RWPE1 (cell line): ENCODE results near the gene EVI5.
A peak's percentile ranks its signal among the peaks of the same experiment; 100 is the strongest.
"Not testable (repeated sequence)": the region's sequence is repeated elsewhere in the genome, so short reads cannot be mapped to it uniquely, and the experiment has no call there.

Experiments used
- CTCF ChIA-PET: fragments of 350-600 bp; sonication (Branson Sonifier 250); formaldehyde crosslinking; extraction: SDS; loops from one replicate; lab custom pipeline; 2021; lab: Yijun Ruan, JAX
- POLR2A ChIA-PET: fragments of 400-600 bp; formaldehyde crosslinking; extraction: SDS; loops from one replicate; lab custom pipeline; 2020; ENCODE audit warnings: antibody characterized with exemption; ENCODE audit not compliant: low non-redundant PET; lab: Yijun Ruan, JAX
- DNase-seq: peaks from one replicate; pipeline ENCODE4 v3.0.0; 2012; ENCODE audit warnings: low spot score
- H3K27ac ChIP-seq: fragments of 450-650 bp; 2 replicates; pipeline ENCODE4 v1.5.1; 2017
- TF ChIP-seq, protein P1 (sequence below): fragments of 450-650 bp; conservative IDR thresholded peaks from 2 replicates; pipeline ENCODE4 v1.5.1; 2017; ENCODE audit warnings: low read depth, mild to moderate bottlenecking

Gene EVI5

DNA sequence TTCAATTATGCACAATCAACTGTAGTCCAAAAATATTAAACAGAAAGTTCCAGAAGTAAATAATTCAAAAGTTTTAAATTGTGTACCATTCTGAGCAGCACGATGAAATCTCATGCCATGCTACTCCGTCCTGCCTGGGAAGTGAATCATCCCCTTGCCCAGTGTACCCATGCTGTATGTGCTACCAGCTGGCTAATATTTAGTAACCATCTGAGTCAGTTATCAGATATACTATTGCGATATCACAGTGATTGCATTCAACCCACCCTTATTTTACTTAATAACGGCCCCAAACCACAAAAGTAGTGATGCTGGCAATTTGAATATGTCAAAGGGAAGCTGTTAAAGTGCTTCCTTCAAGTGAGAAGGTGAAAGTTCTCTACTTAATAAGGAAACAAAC lies 56.2 kb downstream of the EVI5 start:
- ChIA-PET POLR2A (no interaction called here), CTCF (no interaction called here)
- H3K27ac ChIP-seq = peak overlapping the region; percentile 46; the same call in 1 of the 2 replicates
- TF ChIP-seq, protein P1, sequence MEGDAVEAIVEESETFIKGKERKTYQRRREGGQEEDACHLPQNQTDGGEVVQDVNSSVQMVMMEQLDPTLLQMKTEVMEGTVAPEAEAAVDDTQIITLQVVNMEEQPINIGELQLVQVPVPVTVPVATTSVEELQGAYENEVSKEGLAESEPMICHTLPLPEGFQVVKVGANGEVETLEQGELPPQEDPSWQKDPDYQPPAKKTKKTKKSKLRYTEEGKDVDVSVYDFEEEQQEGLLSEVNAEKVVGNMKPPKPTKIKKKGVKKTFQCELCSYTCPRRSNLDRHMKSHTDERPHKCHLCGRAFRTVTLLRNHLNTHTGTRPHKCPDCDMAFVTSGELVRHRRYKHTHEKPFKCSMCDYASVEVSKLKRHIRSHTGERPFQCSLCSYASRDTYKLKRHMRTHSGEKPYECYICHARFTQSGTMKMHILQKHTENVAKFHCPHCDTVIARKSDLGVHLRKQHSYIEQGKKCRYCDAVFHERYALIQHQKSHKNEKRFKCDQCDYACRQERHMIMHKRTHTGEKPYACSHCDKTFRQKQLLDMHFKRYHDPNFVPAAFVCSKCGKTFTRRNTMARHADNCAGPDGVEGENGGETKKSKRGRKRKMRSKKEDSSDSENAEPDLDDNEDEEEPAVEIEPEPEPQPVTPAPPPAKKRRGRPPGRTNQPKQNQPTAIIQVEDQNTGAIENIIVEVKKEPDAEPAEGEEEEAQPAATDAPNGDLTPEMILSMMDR = no peak
- DNase-seq = peak; percentile 42

DNA sequence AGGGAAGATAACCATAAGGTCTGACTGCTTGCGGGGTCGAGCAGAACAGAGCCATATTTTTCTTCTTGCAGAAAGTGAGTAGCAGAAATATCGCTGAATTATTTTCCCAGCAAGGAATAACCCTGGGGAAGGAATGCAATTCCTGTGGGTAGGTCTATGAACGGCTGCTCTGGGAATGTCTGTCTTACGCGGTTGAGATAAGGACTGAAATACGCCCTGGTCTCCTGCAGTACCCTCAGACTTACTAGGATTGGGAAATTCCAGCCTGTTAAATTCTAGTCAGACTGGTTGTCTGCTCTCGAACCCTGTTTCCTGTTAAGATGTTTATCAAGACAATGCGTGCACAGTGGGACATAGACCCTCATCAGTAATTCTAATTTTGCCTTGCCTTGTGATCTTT lies 61.2 kb downstream of the EVI5 start:
- POLR2A ChIA-PET, DNase-seq, CTCF ChIA-PET, H3K27ac ChIP-seq: not testable (repeated sequence)

DNA sequence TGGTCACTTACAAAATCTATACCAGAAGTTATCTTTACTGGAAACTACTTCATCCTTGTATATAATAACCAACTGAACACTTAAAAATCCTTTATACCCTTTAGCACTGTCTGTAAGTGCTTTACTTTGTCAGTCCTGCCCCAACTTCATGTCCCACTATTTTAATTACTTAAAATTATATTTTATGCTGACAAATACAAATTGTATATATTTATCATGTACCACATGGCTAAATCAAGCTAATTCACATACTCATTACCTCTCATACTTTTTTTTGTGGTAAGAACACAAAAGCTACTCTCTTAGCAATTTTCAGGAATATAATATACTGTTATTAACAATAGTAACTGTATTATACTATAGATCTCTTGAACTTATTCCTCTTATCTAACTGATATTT lies 63.0 kb downstream of the EVI5 start:
- no peak overlapping the region for H3K27ac ChIP-seq
- ChIA-PET POLR2A (no interaction called here), CTCF (no interaction called here)
- TF ChIP-seq, protein P1 = no peak
- no peak for DNase-seq

DNA sequence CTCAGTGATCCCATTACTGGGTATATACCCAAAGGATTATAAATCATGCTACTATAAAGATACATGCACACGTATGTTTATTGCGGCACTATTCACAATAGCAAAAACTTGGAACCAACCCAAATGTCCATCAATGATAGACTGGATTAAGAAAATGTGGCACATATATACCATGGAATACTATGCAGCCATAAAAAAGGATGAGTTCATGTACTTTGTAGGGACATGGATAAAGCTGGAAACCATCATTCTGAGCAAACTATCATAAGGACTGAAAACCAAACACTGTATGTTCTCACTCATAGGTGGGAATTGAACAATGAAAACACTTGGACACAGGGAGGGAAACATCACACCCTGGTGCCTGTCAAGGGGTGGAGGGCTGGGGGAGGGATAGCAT lies 63.8 kb downstream of the EVI5 start:
- CTCF ChIA-PET, POLR2A ChIA-PET, DNase-seq, H3K27ac ChIP-seq: not testable (repeated sequence)

DNA sequence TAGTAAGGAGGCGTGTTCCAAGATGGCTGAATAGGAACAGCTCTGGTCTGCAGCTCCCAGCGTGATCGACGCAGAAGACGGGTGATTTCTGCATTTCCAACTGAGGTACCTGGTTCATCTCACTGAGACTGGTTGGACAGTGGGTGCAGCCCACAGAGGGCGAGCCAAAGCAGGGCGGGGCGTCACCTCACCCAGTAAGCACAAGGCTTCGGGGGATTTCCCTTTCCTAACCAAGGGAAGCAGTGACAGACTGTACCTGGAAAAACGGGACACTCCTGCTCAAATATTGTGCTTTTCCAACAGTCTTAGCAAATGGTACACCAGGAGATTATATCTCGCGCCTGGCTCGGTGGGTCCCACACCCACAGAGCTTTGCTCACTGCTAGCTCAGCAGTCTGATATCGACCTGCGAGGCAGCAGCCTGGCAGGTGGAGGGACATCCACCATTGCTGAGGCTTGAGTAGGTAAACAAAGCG lies 69.4 kb downstream of the EVI5 start:
- H3K27ac ChIP-seq, DNase-seq, CTCF ChIA-PET, POLR2A ChIA-PET: not testable (repeated sequence)

DNA sequence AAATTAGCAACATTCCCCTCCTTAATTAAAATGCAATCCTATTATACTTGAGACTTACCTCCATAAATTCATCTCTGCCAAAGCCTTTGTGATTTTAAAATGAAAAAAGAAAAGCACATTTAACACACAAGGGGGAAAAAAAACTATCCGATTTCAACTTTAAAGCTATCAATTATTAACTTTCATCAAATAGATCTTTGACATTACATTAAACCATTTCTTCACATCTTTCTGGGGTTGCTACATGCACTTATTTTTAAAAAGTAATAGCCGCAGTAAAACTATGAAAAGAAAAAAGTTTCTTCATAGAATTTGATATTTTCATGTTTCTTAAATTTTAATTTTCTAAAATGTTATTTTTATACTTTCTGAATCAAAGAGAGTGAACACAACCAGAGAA lies 71.0 kb downstream of the EVI5 start:
- TF ChIP-seq, protein P1 = no peak
- ChIA-PET CTCF (no interaction called here), POLR2A (no interaction called here)
- H3K27ac ChIP-seq = no peak overlapping the region
- DNase-seq = no peak

DNA sequence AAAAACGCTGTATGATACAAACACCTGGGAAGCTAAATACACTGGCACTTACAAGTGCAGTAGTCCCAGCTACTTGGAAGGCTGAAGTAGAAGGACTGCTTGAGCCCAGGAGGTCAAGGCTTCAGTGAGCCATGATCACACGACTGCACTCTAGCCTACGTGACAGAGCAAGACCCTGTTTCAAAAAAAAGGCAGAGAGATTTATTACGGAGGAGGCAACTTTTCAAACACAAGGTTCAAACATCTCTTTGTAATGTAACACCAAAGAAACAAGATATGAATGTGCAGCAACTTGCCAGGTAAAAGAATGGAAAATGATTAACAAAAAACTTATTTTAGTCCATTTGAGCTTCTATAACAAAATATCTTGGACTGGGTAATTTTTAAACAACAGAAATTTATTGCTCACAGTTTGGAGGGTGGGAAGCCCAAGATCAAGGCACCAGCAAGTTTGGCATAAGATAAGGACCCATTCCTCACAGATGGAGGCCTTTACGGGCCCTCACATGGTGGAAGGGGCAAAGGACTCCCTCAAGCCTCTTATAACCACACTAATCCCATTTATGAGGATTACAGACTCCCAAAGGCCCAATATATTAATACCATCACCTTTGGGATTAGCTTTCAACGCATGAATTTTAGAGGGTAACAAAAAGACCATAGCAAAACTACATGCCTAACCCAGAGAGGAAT lies 73.3 kb downstream of the EVI5 start:
- ChIA-PET POLR2A (no interaction called here), CTCF (interaction anchor here (0.6 kb wide), 2 partner anchors 350 to 1150 kb away, joined by 3 read pairs; no protein-coding TSS in a partner anchor)
- H3K27ac ChIP-seq = no peak overlapping the region
- no peak for DNase-seq
- TF ChIP-seq, protein P1 = no peak

DNA sequence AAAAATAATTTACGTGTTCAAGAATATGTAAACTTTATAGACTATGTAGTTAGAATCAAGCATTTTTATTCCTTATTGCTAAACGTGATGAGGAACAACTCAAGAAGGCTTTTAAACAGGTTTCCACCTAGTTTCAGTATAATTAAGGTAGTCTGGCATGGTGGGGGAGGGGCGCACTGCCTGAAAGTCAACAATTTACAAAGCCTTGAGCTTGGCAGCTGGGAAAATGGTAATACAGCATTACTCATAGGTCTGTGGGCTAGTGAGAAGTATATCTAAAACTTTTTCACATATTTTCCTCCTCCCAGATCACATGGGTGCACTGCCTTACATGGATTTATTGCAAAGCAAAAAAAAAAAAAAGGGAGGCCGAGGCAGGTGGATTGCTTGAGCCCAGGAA lies 75.2 kb downstream of the EVI5 start:
- ChIA-PET CTCF (no interaction called here), POLR2A (no interaction called here)
- TF ChIP-seq, protein P1 = no peak
- no peak overlapping the region for H3K27ac ChIP-seq
- peak; percentile 34 for DNase-seq
